IMR-90 (cell line): ENCODE results near the gene CHSY3. TPM values are rescaled to one million over a fixed set of nuclear protein-coding genes. Genes with fewer than 3 reads are reported as not detected.

Experiments
- ATAC-seq: fragments of 200-7000 bp; cut with Tn5 transposase; 2 replicates; pipeline ENCODE4 v1.9.1; 2020; ENCODE audit warnings: low read depth, mild to moderate bottlenecking, moderate library complexity
- BruUV-seq: library from RNA; stranded (reverse); fragments of 400-500 nt; replicated peaks from 2 replicates; lab custom pipeline; 2021; lab: Mats Ljungman, UMichigan
- CTCF ChIA-PET: fragments of 300-600 bp; formaldehyde crosslinking; extraction: SDS; loops from one replicate; lab custom pipeline; 2021; ENCODE audit warnings: antibody characterized with exemption; lab: Yijun Ruan, JAX
- POLR2A ChIA-PET: fragments of 300-600 bp; sonication (Branson Sonifier 250); formaldehyde crosslinking; loops from one replicate; lab custom pipeline; 2022; ENCODE audit warnings: antibody characterized with exemption; ENCODE audit not compliant: unreplicated experiment; lab: Charles Lee
- DNase-seq: peaks from one replicate; pipeline ENCODE4 v3.0.0; 2013
- H2AFZ ChIP-seq: replicated peaks from 2 replicates; pipeline ENCODE3; 2013; ENCODE audit warnings: low read length, mild to moderate bottlenecking; ENCODE audit not compliant: poor library complexity
- H2AK5ac ChIP-seq: 2 replicates; pipeline ENCODE4 v1.6.1; 2013; ENCODE audit warnings: low read depth, low read length, inconsistent platforms
- H2AK9ac ChIP-seq: replicated peaks from 2 replicates; pipeline ENCODE3; 2013; ENCODE audit warnings: mild to moderate bottlenecking, low read depth, low read length, moderate library complexity; ENCODE audit not compliant: poor library complexity
- H2BK120ac ChIP-seq: 2 replicates; pipeline ENCODE4 v1.6.1; 2013; ENCODE audit warnings: low read depth, low read length, inconsistent platforms
- H2BK15ac ChIP-seq: 3 replicates; pipeline ENCODE4 v1.6.1; 2013; ENCODE audit warnings: low read depth, low read length, inconsistent platforms
- H2BK20ac ChIP-seq: 2 replicates; pipeline ENCODE4 v1.6.1; 2013; ENCODE audit warnings: low read depth, mild to moderate bottlenecking, inconsistent platforms, low read length, moderate library complexity
- H2BK5ac ChIP-seq: 2 replicates; pipeline ENCODE4 v1.6.1; 2013; ENCODE audit warnings: mild to moderate bottlenecking, low read depth, low read length, inconsistent platforms; ENCODE audit not compliant: poor library complexity, severe bottlenecking
- H3K14ac ChIP-seq: replicated peaks from 2 replicates; pipeline ENCODE4 v1.6.1; 2013; ENCODE audit warnings: low read depth, low read length, inconsistent platforms
- H3K18ac ChIP-seq: 2 replicates; pipeline ENCODE4 v1.6.1; 2013; ENCODE audit warnings: low read depth, low read length, control low read depth
- H3K23ac ChIP-seq: 2 replicates; pipeline ENCODE4 v1.6.1; 2013; ENCODE audit warnings: low read depth, low read length, inconsistent platforms
- H3K27ac ChIP-seq: 2 replicates; pipeline ENCODE4 v1.5.1; 2013; ENCODE audit warnings: mild to moderate bottlenecking, control low read depth, low read length; ENCODE audit not compliant: insufficient read depth
- H3K27me3 ChIP-seq: 2 replicates; pipeline ENCODE4 v1.6.1; 2013; ENCODE audit warnings: low read length; ENCODE audit not compliant: control insufficient read depth, insufficient read depth
- H3K36me3 ChIP-seq: 2 replicates; pipeline ENCODE4 v1.6.1; 2013; ENCODE audit warnings: low read length, mixed read lengths; ENCODE audit not compliant: control insufficient read depth, insufficient read depth
- H3K4ac ChIP-seq: 2 replicates; pipeline ENCODE4 v1.6.1; 2013; ENCODE audit warnings: low read depth, low read length, inconsistent platforms
- H3K4me1 ChIP-seq: 2 replicates; pipeline ENCODE4 v1.6.1; 2013; ENCODE audit warnings: low read length, mixed read lengths; ENCODE audit not compliant: control insufficient read depth, insufficient read depth
- H3K4me2 ChIP-seq: 2 replicates; pipeline ENCODE4 v1.6.1; 2013; ENCODE audit warnings: low read depth, mild to moderate bottlenecking, control low read depth, low read length, moderate library complexity
- H3K4me3 ChIP-seq: 2 replicates; pipeline ENCODE4 v1.5.1; 2013; ENCODE audit warnings: low read depth, mild to moderate bottlenecking, control low read depth, low read length, moderate library complexity; ENCODE audit not compliant: insufficient read depth
- H3K56ac ChIP-seq: 2 replicates; pipeline ENCODE4 v1.6.1; 2013; ENCODE audit warnings: low read length, inconsistent platforms; ENCODE audit not compliant: insufficient read depth; ENCODE audit errors: extremely low read depth
- H3K79me1 ChIP-seq, 2 experiments: 2 replicates each; pipeline ENCODE4 v1.6.1; 2013; ENCODE audit warnings: low read length in 2 of 2, inconsistent platforms in 1 of 2, low read depth in 1 of 2
- H3K9ac ChIP-seq: 2 replicates; pipeline ENCODE4 v1.6.1; 2013; ENCODE audit warnings: low read depth, low read length, control low read depth
- H3K9me1 ChIP-seq: 2 replicates; pipeline ENCODE4 v1.6.1; 2013; ENCODE audit warnings: low read length, inconsistent platforms; ENCODE audit not compliant: insufficient read depth
- H3K9me3 ChIP-seq: 2 replicates; pipeline ENCODE4 v1.6.1; 2013; ENCODE audit warnings: low read length; ENCODE audit not compliant: control insufficient read depth, insufficient read depth
- H4K20me1 ChIP-seq: 2 replicates; pipeline ENCODE4 v1.6.1; 2013; ENCODE audit warnings: low read length, inconsistent platforms; ENCODE audit not compliant: insufficient read depth
- H4K5ac ChIP-seq: 2 replicates; pipeline ENCODE4 v1.6.1; 2013; ENCODE audit warnings: mild to moderate bottlenecking, low read depth, low read length, control low read depth
- H4K8ac ChIP-seq, 2 experiments: 2 replicates each; pipeline ENCODE4 v1.6.1; 2013; ENCODE audit warnings: low read depth in 2 of 2, low read length in 2 of 2, control low read depth in 1 of 2, inconsistent platforms in 1 of 2
- H4K91ac ChIP-seq: 2 replicates; pipeline ENCODE4 v1.6.1; 2013; ENCODE audit warnings: low read depth, low read length, inconsistent platforms; ENCODE audit not compliant: insufficient read depth
- BHLHE40 ChIP-seq: fragments of 150-350 bp; IDR thresholded peaks from 2 replicates; pipeline ENCODE4 v1.6.1; 2016; ENCODE audit warnings: mild to moderate bottlenecking, low read depth, low read length
- CEBPB ChIP-seq: IDR thresholded peaks from 2 replicates; pipeline ENCODE4 v1.6.1; 2012; ENCODE audit warnings: low read depth, low read length, improper control_type of control experiment
- CHD1 ChIP-seq: IDR thresholded peaks from 2 replicates; pipeline ENCODE4 v1.6.1; 2012; ENCODE audit warnings: low read depth, low read length, improper control_type of control experiment
- FOS ChIP-seq: fragments of 150-350 bp; IDR thresholded peaks from 2 replicates; pipeline ENCODE4 v1.6.1; 2016; ENCODE audit warnings: low read depth, low read length
- MAFK ChIP-seq: IDR thresholded peaks from 2 replicates; pipeline ENCODE4 v1.6.1; 2012; ENCODE audit warnings: low read depth, low read length, improper control_type of control experiment
- MXI1 ChIP-seq: IDR thresholded peaks from 2 replicates; pipeline ENCODE4 v1.6.1; 2012; ENCODE audit warnings: low read depth, mild to moderate bottlenecking, low read length, moderate library complexity, borderline replicate concordance
- POLR2A ChIP-seq: IDR thresholded peaks from 2 replicates; pipeline ENCODE4 v1.6.1; 2012; ENCODE audit warnings: mild to moderate bottlenecking, low read depth, low read length
- RCOR1 ChIP-seq: IDR thresholded peaks from 2 replicates; pipeline ENCODE4 v1.6.1; 2012; ENCODE audit warnings: mild to moderate bottlenecking, low read length, improper control_type of control experiment; ENCODE audit not compliant: insufficient replicate concordance
- RFX5 ChIP-seq: IDR thresholded peaks from 2 replicates; pipeline ENCODE4 v1.8.0; 2012; ENCODE audit warnings: low read depth, mild to moderate bottlenecking, low read length, moderate library complexity
- SMC3 ChIP-seq: fragments of 150-350 bp; IDR thresholded peaks from 2 replicates; pipeline ENCODE4 v1.6.1; 2016; ENCODE audit warnings: low read depth, mild to moderate bottlenecking, antibody characterized with exemption, low read length, moderate library complexity
- WGBS, 2 experiments: methylation state at CpG; one replicate each; pipeline versions ENCODE4 v1.1.5 to v1.1.7; 2013; ENCODE audit warnings: missing lambda C conversion rate in 2 of 2; ENCODE audit not compliant: insufficient read length in 1 of 2; ENCODE audit errors: extremely low coverage in 2 of 2; 5-methylcytosine and 5-hydroxymethylcytosine counted together
- dilution Hi-C: fragments of 300-500 bp; cut with HindIII; formaldehyde crosslinking; loops from one replicate; pipeline ENCODE4 v1.14.3; 2018; ENCODE audit warnings: low sequenced_read_pairs; ENCODE audit not compliant: unreplicated experiment
- in situ Hi-C: fragments of 300-500 bp; cut with MboI; formaldehyde crosslinking; loops from 3 replicates; pipeline ENCODE4 v1.14.3; 2019; ENCODE audit warnings: low sequenced_read_pairs, inconsistent platforms, mixed read lengths
- intact Hi-C: fragments of 100-400 bp; cut with micrococcal nuclease; formaldehyde crosslinking; loops from 2 replicates; pipeline ENCODE4 v1.10.0; 2022
- polyA plus RNA-seq, 3 experiments: library from polyadenylated mRNA; depleted of rRNA; stranded (reverse); fragments of >200 nt; gene quantifications; 2 replicates each; pipeline ENCODE4 v1.2.3, GENCODE V29; 2012; ENCODE audit warnings: low replicate concordance in 1 of 3
- total RNA-seq: library from RNA; depleted of rRNA; stranded (reverse); fragments of >200 nt; gene quantifications from 2 replicates; pipeline ENCODE4 v1.2.3, GENCODE V29; 2012
- TF ChIP-seq, protein P1 (sequence below): fragments of 150-350 bp; IDR thresholded peaks from 2 replicates; pipeline ENCODE4 v1.6.1; 2016; ENCODE audit warnings: low read depth, mild to moderate bottlenecking, low read length, moderate library complexity, borderline replicate concordance
- TF ChIP-seq, protein P2 (sequence below): fragments of 150-350 bp; IDR thresholded peaks from 2 replicates; pipeline ENCODE4 v1.6.1; 2017; ENCODE audit warnings: mild to moderate bottlenecking, antibody characterized with exemption, low read length, low read depth

The CHSY3 gene
- total and polyA plus RNA-seq, 2 of the 4 experiments (the other 2 are of a cell fraction): 0.62 to 1.3 TPM

DNA sequence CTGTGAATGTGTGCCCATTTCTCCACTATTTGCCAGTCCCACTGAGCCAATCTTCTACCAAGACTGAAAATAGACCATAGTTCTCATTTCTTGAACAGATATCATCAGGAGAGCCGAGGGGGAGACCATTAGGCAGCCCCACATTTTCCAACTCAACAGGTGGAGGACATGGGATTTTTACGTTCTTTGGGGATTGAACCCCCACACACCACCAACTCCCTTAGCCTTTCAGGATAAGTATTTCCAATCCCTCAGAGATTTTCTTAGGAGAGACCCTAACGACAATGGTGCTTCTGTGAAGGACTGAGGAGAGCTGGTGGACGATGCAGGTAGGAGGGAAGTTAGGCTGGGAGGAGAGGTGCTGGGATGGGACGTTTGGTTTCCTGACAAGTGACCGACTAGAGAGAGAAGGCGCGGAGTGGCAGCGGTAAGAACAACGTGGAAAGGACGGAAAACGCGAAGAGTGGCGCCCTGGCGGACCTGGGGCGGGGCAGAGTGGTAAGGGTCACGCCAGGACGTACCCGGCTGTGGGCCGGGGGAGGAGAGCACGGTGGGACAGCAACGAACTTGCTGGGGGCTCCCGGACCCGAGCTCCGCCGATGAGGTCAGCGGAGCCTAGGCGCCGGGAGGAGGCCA is 681 bp upstream of the CHSY3 start (continued):
- TF ChIP-seq BHLHE40: no peak

DNA sequence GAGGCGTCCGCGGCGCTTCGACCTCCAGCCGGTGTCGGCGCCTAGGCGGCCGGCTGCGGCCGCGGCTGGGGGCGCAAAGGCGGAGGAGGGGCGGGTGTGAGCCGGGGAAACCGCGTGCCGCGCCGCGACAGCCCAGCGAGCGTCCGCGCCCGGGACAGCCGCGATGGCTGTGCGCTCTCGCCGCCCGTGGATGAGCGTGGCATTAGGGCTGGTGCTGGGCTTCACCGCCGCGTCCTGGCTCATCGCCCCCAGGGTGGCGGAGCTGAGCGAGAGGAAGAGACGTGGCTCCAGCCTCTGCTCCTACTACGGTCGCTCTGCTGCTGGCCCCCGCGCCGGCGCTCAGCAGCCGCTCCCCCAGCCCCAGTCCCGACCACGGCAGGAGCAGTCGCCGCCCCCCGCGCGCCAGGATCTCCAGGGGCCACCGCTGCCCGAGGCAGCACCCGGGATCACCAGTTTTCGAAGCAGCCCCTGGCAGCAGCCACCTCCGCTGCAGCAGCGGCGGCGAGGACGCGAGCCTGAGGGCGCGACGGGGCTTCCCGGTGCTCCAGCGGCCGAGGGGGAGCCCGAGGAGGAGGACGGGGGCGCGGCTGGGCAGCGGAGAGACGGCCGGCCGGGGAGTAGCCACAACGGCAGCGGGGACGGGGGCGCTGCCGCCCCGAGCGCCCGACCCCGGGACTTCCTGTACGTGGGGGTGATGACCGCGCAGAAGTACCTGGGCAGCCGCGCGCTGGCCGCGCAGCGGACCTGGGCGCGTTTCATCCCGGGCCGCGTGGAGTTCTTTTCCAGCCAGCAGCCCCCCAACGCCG is 605 bp downstream of the CHSY3 start:
- Histone ChIP-seq H2BK20ac (no peak overlapping the region), H2BK120ac (no peak overlapping the region), H3K9me1 (no peaks in the 10 kb centered on the region), H3K9me3 (no peaks in the 10 kb centered on the region), H3K9ac (peak overlapping the region; percentile 41; the same call in 1 of the 2 replicates), H3K27ac (no peak overlapping the region), H3K14ac (no peak overlapping the region), H3K18ac (no peak overlapping the region), H3K56ac (no peak overlapping the region), H3K23ac (no peak overlapping the region), H4K8ac (no peak overlapping the region), H4K20me1 (no peaks in the 10 kb centered on the region), H3K4me1 (peaks cover 5% of the 10 kb centered on the region), H3K4me2 (peak overlapping the region; percentile 80), H4K91ac (no peak overlapping the region), H2AK5ac (no peak overlapping the region), H2BK5ac (no peak overlapping the region), H3K4me3 (peak overlapping the region; percentile 90), H3K27me3 (peaks cover 12% of the 10 kb centered on the region; the same call in 1 of the 2 replicates), H3K4ac (no peak overlapping the region), H2AK9ac (peak overlapping the region; percentile 23), H2AFZ (peak overlapping the region; percentile 89), H3K36me3 (no peaks in the 10 kb centered on the region), H4K5ac (no peak overlapping the region), H3K79me1 (no peaks in the 10 kb centered on the region), H2BK15ac (no peak overlapping the region)
- WGBS, 2 experiments: 1% methylated on average over 57 of the region's 105 CpGs; no CpG with 5 or more reads in 1 of the 2 experiments
- dilution Hi-C loops: no loop called here
- peak; percentile 47 for ATAC-seq
- intact Hi-C loops: no loop called here
- BruUV-seq: no TSS peak
- POLR2A ChIA-PET: no interaction called here
- in situ Hi-C loops: loop anchor here (25.0 kb wide), 1 partner anchor 1507 kb away; no protein-coding TSS in a partner anchor
- CTCF ChIA-PET: interaction anchor here (0.8 kb wide), 1 partner anchor 50 kb away, joined by 3 read pairs; no protein-coding TSS in a partner anchor
- DNase-seq: no peak
- TF ChIP-seq, protein P1, sequence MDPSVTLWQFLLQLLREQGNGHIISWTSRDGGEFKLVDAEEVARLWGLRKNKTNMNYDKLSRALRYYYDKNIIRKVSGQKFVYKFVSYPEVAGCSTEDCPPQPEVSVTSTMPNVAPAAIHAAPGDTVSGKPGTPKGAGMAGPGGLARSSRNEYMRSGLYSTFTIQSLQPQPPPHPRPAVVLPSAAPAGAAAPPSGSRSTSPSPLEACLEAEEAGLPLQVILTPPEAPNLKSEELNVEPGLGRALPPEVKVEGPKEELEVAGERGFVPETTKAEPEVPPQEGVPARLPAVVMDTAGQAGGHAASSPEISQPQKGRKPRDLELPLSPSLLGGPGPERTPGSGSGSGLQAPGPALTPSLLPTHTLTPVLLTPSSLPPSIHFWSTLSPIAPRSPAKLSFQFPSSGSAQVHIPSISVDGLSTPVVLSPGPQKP: no peak
- TF ChIP-seq SMC3: no peak
- TF ChIP-seq MXI1: no peak
- no peak for TF ChIP-seq POLR2A
- no peak for TF ChIP-seq RCOR1
- TF ChIP-seq FOS: no peak
- TF ChIP-seq RFX5: no peak
- no peak for TF ChIP-seq MAFK
- TF ChIP-seq CHD1: no peak
- TF ChIP-seq CEBPB: no peak
- TF ChIP-seq, protein P2, sequence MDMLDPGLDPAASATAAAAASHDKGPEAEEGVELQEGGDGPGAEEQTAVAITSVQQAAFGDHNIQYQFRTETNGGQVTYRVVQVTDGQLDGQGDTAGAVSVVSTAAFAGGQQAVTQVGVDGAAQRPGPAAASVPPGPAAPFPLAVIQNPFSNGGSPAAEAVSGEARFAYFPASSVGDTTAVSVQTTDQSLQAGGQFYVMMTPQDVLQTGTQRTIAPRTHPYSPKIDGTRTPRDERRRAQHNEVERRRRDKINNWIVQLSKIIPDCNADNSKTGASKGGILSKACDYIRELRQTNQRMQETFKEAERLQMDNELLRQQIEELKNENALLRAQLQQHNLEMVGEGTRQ: no peak
